Heart left ventricle (tissue), 13 donors: ENCODE results near the gene ZMIZ1.

Source experiments
- CTCF ChIP-seq, 12 donors: fragments of 200-600 bp; sonication (generic) in 4 of 12; IDR thresholded peaks; one replicate each; pipeline versions ENCODE4 v1.5.0 to v1.8.0; 2018 to 2022; ENCODE audit warnings: antibody characterized with exemption in 12 of 12, mild to moderate bottlenecking in 5 of 12
- POLR2A ChIP-seq, 2 donors: fragments of 450-650 bp; IDR thresholded peaks; one replicate each; pipeline ENCODE4 v1.6.1; 2017; ENCODE audit warnings: antibody characterized with exemption in 2 of 2, mild to moderate bottlenecking in 2 of 2, moderate library complexity in 2 of 2
- donor health status: ischemic (EF 13 %, LVEDD 7.1; RV severe dilation, severe dysfunction).
- donor health status: DM: no; HTN: yes; CAD: no.
- donor health status: DM: no; HTN: no; CAD: no.
- donor health status: ischemic (EF 25% LVEDD 6.9; RV normal size, moderate dysfunction).
- donor health status: ischemic (EF 25% LVEDD 5.7; RV mildly dilated, moderate dysfunction).
- donor health status: ischemic (EF 35%, LVEDD 5.7; RV mildly dilated, moderate dysfunction).
- donor health status: nonischemic (EF 11% LVEDD 7.7; RV severe dilation, severe dysfunction).
- donor health status: DM: yes; HTN: yes; CAD: no.
- donor health status: PGD.
- donor health status: ischemic (EF 29% LVEDD 5.4; RV normal size, mild dysfunction).
- donor health status: nonischemic (EF 23%, LVEDD 6.1; RV moderate dilation, normal function).

- no peak for TF ChIP-seq CTCF (IDR thresholded peaks at IDR 0.05)
- TF ChIP-seq POLR2A (IDR thresholded peaks at IDR 0.05): no peak
Observed at GRCh38 chr10:79088176-79088575, 19.4 kb downstream of the ZMIZ1 start.
